H54 (cell line): ENCODE measurements around the gene ANGEL1.

ENCODE experiments used
- DNase-seq: peaks from one replicate; pipeline ENCODE4 v3.0.0; 2011; ENCODE audit warnings: low spot score, mixed read lengths; ENCODE audit not compliant: insufficient read length
- FAIRE-seq: peaks from 3 replicates; lab custom pipeline; 2011; peaks lifted over from hg19 to GRCh38; lab: Jason Lieb, UNC
- POLR2A ChIP-seq: IDR thresholded peaks from 2 replicates; pipeline ENCODE4 v1.6.1; 2011; ENCODE audit warnings: low read depth, mild to moderate bottlenecking, low read length

Gene ANGEL1

DNA sequence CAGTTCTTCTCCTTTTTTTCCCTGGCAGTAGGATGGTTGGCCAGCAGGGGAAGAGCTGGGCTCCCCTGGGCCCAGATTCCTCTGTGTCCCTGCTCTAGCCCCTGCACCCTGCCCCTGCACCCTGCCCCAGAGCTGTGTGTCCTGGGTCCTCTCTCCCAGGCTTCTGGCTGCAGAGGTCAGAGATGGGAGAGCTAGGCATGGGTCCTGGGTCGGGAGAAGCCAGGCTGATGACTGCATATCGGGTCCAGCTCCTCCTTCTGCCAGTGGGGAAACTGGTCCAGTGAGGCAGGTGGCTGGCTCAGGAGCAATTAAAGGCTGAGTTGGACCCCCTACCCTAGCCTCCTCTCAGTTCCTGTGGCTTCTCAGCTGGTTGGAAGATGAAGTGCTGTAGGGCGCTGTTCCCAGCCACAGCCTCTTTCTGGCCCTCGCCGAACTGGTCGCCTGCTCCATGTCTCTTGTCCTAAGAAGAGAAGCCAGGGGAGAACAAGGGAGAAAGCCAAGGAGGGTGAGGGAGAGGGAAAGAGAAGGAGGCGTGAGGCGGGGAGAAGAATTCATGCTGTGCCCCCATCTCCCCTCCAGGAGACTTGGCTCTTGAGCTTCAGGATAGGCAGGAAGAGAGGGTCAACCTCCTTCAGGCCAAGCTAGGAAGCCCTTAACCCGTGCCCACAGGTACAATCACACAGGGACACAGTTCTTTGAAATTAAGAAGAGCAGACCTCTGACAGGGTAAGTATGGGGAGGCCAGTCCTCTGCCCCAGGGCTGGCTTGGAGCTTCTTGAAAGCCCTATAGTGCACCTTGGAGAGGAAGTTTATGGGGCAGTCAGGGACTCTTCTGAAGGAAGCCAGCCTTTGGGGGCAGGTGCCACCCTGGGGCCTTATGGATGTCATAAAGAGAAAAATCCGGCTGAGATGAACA lies 41.9 kb downstream of the ANGEL1 start:
- FAIRE-seq (no peak), DNase-seq (no peak)
- no peak for TF ChIP-seq POLR2A

DNA sequence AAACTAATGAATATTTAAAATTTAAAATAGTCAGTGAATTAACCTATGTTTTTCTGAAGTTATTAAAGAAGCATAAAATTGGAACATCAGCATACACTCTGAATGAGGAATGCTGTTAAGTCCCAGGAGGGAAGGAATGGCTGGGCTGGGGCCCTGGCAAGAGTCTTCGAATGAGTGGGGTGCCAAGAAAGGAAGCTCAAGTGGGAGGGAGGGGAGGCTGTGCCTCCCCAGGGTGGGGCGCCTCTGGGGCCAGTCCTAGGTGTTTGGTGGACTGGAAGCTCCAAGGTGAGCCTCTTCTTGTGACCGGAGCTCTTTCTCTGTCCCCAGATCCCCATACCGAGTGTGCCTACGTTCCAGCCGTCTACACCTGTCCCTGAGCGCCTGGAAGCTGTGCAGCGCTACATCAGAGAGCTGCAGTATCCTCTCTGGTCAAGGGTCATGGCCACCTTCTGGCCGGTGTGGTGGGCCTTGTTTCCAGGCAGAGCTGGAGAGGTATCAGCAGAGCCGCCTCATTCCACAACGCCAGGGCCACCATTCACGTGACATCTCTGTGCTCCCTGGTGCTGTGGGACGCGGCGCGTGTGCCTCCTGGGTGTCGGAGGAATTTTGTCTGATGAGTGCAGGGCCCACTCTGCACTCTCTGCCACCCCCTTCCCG lies 42.9 kb downstream of the ANGEL1 start:
- no peak for FAIRE-seq
- no peak for TF ChIP-seq POLR2A
- DNase-seq, result no peak

DNA sequence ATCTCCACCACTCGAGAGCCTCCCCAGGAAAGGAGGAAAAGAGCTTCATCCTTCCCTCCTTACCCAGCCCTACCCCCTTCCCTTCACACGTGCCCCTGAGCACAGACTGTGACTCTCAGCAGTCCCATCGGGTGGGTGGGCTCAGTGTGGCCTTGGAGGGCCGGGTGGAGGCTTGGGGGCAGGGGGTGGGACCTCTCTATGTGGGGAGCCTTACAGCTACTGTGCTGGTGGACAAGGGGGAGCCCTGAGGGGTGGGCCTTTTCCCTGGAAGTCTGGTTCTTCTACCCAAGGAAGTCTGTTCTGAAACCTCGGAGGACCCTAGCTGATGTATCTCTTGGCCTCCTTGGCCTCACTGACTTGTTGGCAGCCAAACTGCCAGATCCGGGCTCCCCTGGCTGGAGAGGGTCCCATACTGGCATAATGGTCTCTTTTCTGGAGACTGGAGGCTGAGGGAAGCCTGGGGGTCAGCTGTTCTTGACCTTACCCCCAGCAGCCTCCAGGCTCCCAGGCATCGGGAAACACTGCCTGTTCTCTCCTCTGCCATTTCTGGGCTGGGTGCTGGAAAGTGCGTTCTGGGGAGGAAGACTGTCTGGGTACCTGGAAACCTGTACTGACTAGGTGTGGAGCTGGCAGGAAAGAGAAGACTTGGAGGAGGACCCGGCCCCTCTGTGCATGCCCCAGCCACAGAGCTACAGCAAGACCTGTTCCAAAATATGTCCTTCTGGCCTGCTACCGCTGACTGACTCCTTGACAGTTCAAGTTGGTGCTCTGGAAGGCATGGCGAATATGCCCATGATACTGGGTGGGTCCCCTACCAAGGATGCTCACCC lies 43.8 kb downstream of the ANGEL1 start:
- DNase-seq (no peak), FAIRE-seq (no peak)
- no peak for TF ChIP-seq POLR2A

DNA sequence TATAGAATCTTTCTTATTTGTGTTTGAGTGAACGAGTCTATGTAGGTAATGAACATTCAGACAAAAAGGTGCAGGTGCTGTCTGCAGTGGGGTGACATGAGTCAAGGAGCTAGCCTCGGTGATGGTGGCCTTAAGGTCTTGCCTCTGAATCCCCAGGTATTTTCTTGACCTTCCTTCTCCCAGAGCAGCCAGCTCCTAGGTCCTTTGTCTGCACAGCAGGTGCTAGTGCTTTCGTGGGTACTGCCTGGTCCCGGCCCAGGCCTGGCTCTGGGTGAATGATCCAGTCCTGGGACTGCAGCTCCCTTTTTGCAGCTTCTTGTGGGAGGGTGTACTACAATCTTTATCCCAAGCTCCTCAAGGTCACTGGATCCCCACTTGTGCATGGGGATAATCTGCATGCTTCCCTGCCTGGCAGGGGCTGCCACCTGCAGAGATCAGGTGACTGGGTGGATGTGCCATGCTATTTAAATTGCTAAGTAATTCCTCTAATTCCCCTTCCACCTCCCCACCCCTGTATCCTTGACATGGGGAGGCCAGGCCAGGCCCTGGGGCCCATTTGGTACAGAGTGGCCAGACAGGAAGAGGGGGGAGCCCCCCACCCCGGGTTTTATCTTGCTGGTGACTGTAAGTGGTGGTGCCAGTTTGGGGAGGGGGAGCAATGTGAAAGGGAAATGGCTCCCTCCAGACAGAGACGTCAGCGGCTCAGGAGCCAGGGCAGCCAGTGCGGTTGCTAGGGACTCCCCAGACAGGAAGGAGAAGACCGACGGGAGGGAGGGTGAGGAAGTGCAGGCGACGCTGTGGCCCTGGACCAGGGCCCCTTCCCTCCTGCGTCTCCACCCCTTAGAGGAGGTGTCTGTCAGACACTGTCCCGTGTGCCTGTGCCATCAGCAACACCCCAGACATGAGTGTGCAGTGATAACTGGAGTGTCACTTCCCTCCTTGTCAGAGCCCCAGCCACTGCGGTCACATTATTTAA lies 44.7 kb downstream of the ANGEL1 start:
- FAIRE-seq, result no peak
- TF ChIP-seq POLR2A, result no peak
- no peak for DNase-seq

DNA sequence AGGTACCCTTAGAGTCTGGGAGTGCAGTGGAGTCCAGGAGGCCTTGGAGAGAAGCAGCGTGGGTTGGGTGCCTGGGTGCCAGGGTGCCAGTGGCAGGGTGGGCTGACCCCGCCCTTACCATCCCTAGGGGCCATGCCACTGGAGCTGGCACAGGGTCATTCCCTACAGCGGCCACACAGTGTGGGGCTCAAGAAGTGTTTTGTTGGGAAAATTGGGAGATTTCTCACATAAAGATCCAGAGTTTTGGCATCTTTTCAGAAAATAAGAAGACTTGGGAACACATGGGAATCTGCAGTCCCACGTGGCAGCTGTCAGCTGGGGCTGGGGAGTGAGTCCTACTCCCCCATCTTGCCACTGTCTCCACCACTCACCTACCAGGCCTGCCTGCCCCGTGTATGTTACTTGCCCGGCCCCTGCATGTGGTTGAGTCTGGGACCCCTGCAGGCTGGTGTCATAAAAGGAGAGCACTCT lies 47.2 kb downstream of the ANGEL1 start:
- TF ChIP-seq POLR2A, result no peak
- no peak for DNase-seq
- FAIRE-seq, result no peak

DNA sequence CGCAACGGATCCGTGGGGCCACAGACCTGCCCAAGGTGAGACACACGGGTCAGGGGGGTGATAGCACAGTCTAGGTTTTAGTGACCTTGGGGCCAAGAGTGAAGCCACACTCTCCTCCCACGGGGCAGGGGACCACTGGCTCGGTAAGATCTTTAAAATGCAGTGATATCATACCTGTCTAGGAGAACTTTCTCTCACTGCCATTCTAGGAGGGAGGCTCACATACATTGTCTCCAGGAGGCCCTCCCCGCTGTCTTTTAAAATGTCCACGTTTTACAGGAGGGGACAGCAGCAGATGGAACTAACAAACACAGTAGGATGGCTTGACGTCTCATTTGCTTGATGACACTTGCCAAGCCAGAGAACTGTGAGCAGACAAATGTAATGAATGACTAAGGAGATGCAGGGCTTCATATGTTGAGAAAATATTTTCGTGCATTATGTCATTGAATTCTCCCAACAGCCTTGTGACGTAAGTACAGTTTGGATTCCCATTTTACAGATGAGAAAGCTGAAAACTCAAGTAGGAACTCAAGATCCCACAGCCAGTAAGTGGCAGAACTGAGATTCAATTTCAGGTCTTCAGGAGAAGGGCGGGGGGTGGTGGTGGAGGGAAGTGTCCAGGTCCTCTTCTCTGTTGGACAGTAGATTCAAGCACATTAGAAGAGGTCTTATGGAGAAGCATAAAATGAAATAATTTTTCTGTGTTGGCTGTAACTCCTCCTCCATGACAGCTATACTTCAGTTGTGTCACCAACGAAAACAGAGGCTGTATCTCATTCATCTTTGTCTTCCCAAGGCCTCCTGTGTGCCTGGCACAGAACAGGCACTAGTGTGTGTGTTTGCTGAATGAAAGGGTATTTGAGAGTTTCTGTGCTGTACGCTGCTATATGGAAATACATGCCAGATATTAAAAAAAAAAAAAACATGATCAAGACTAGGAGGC lies 49.3 kb downstream of the ANGEL1 start:
- DNase-seq (no peak), FAIRE-seq (no peak)
- TF ChIP-seq POLR2A, result no peak

DNA sequence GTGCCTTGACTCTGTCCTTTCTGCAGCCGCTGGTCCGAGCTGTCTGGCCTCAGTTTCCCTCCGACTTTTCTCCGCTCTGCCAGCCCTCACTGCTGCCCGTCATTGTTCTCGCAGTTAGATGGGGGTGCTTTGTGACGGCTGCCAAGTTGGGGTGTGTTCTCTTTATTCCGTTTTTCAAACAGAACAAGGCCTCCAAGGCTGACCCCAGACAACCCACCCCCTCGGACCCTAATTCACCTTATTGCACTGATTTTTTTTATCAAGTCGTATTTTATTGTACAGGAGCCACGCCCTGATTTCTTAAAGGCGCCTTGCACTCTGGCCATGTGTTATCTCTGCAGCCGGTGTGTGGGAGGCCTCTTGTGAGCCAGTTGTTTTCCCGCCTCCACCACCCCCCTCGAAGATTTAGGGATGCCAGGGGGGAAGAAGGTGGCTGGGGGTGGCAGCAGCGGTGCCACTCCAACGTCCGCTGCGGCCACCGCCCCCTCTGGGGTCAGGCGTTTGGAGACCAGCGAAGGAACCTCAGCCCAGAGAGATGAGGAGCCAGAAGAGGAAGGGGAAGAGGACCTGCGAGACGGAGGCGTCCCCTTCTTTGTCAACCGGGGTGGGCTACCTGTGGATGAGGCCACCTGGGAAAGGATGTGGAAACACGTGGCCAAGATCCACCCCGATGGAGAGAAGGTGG lies 50.1 kb downstream of the ANGEL1 start:
- FAIRE-seq, result no peak

DNA sequence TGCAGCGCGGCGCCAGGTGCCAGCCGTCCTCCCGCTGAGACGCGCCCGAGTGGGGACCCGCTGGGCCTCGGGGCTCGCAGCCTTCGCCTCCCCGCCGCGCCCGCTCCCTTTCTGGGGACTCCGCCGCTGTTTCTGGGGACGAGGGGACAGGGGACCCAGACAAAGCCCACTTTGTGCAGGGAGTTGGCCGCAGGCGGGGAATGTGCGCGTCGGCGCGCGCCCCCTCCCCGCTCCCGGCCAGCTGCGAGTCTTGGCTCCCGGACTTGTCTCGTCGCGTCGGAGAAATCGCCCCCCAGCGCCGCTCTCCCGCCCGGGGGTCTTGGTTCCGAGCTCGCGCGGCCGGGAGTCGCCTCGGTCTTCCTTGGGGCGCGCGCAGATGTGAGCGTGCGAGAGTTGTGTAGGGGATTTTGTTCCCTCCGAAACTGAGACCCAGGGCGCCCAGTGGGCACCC lies 50.7 kb downstream of the ANGEL1 start:
- no peak for DNase-seq
- FAIRE-seq, result no peak
- TF ChIP-seq POLR2A, result no peak

More for the DNA sequence above, 50.1 kb downstream of the ANGEL1 start:
- TF ChIP-seq POLR2A, result no peak
- DNase-seq, result no peak

DNA sequence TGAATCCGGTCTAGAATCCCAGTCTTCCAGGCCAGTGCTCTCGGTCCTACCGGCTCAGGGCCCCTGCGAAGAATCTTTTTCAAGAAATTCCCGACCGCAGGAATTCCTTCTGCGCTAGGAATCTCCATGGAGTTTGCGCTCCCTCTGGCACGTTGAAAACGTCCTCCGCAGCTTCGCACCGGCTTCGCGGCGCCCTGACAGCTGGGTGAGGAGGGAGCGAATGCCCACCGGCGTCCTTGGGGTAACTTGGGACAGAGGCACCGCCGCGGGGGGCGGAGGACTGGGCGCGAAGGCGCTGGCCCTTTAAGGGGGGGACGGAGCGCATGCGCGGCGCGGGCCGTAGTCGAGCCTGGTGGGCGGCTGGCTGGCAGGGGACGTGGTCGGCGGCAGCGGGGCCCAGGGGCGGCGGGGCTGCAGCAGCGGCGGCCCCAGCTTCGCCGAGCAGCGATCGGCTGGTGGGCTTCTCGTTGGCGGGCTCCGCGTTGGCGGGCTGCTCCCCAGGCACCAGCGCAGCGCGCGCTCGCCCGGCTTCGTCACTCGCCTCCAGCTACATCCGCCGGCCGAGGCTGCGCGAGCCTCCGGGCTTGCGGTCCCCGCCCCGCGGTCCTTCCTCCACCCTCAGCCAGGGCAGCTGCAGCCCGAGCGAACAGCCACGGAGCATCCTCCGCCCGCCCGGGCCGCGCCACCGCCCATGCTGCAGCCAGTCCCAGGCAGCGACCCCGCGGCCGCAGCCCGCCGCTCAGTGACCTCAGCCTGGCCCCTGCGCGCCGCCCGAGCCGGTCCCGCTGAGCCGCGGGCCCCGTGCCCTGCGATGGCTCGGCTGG lies 51.3 kb downstream of the ANGEL1 start, which contains the start of gene VASH1:
TSS of gene VASH1 (plus strand) at position 333 of the 824 bp plus-strand sequence. CDS start 1,354 bp downstream, outside the sequence.
- no peak for FAIRE-seq
- DNase-seq, result peak; percentile 87
- peak; percentile 79 for TF ChIP-seq POLR2A

DNA sequence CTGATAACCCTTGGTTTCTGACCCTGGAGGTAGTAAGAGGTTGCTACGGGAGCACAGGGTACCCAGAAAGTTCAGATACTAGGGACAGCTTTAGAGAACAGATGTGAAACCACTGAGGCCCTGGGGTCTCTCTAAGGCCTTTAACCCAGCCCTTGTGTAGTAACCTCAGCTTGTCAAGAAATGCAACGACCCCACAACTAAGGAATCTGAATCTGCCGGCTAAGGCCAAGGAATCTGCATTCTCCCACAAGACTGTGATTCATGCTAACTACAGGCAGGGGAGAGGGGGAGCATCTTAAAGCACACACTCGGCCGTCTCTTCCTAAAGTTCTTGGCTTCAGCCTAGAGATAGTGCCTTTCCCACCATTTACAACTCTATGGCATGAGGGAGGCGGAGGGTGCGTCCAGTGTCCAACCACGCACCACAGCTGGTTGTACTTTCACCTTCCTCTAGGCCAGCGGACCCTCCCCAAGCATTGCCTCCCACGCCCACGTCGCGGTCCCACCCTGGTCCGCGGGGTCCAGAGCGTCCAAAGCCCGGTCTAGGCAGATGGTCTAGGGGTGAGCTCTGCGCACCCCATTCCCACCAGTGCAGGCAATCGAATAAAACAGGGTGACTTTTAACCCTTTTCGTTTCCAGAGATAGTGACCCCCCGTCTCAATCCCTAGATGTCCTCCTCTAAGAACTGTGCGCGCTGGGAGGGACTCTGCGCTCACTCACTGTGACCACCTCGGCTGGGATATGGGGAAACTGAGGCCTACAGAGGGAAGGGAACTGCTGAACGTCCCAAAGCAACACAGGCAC lies 52.1 kb downstream of the ANGEL1 start:
- TF ChIP-seq POLR2A, result no peak
- no peak for DNase-seq
- FAIRE-seq, result no peak
